Skeletal muscle satellite cell (primary cell): ENCODE results near the gene KAT6B. TPM values are rescaled to one million over a fixed set of nuclear protein-coding genes. Genes with fewer than 3 reads are reported as not detected.
"Not testable (repeated sequence)": the region's sequence is repeated elsewhere in the genome, so short reads cannot be mapped to it uniquely, and the experiment has no call there.

Experiments
- H3K27me3 ChIP-seq: 2 replicates; pipeline ENCODE4 v1.7.0; 2013; ENCODE audit warnings: low read length; ENCODE audit not compliant: control insufficient read depth, insufficient read depth
- H3K36me3 ChIP-seq: 2 replicates; pipeline ENCODE4 v1.7.0; 2013; ENCODE audit warnings: mild to moderate bottlenecking, control low read depth, low read length; ENCODE audit not compliant: insufficient read depth
- H3K4me1 ChIP-seq: 2 replicates; pipeline ENCODE4 v1.7.0; 2013; ENCODE audit warnings: low read length; ENCODE audit not compliant: control insufficient read depth, insufficient read depth
- H3K4me2 ChIP-seq: 2 replicates; pipeline ENCODE4 v1.7.0; 2013; ENCODE audit warnings: mild to moderate bottlenecking, low read length
- H3K4me3 ChIP-seq: 2 replicates; pipeline ENCODE4 v1.7.0; 2013; ENCODE audit warnings: low read length
- H3K9ac ChIP-seq: 2 replicates; pipeline ENCODE4 v1.7.0; 2013; ENCODE audit warnings: mild to moderate bottlenecking, low read depth, low read length, moderate library complexity
- H3K9me3 ChIP-seq: replicated peaks from 2 replicates; pipeline ENCODE4 v1.7.0; 2013; ENCODE audit warnings: mild to moderate bottlenecking, control low read depth, low read length
- total RNA-seq: library from RNA; depleted of rRNA; stranded (reverse); fragments of >200 nt; gene quantifications from 2 replicates; pipeline ENCODE4 v1.2.3, GENCODE V29; 2012; rRNA removed

The KAT6B gene
- total RNA-seq, result 11.6 and 12.9 TPM in 2 replicates

DNA sequence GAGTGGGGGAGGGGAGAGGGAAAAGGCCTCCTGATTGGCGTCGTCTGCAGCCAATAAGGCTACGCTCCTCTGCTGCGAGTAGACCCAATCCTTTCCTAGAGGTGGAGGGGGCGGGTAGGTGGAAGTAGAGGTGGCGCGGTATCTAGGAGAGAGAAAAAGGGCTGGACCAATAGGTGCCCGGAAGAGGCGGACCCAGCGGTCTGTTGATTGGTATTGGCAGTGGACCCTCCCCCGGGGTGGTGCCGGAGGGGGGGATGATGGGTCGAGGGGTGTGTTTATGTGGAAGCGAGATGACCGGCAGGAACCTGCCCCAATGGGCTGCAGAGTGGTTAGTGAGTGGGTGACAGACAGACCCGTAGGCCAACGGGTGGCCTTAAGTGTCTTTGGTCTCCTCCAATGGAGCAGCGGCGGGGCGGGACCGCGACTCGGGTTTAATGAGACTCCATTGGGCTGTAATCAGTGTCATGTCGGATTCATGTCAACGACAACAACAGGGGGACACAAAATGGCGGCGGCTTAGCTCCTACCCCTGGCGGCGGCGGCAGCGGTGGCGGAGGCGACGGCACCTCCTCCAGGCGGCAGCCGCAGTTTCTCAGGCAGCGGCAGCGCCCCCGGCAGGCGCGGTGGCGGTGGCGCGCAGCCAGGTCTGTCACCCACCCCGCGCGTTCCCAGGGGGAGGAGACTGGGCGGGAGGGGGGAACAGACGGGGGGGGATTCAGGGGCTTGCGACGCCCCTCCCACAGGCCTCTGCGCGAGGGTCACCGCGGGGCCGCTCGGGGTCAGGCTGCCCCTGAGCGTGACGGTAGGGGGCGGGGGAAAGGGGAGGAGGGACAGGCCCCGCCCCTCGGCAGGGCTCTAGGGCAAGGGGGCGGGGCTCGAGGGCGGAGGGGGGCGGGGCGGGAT, at the start of gene KAT6B:
KAT6B (plus strand) TSS at position 459 of the 903 bp plus-strand sequence. CDS start 16,258 bp downstream, outside the sequence.
- Histone ChIP-seq H3K27me3 (no peaks in the 10 kb centered on the region), H3K9me3 (no peaks in the 10 kb centered on the region), H3K9ac (peak within 1 kb of the TSS; percentile 89), H3K4me1 (peaks cover 28% of the 10 kb centered on the region), H3K4me3 (peak within 1 kb of the TSS; percentile 95), H3K4me2 (peak within 1 kb of the TSS; percentile 99), H3K36me3 (no peaks in the 10 kb centered on the region)

DNA sequence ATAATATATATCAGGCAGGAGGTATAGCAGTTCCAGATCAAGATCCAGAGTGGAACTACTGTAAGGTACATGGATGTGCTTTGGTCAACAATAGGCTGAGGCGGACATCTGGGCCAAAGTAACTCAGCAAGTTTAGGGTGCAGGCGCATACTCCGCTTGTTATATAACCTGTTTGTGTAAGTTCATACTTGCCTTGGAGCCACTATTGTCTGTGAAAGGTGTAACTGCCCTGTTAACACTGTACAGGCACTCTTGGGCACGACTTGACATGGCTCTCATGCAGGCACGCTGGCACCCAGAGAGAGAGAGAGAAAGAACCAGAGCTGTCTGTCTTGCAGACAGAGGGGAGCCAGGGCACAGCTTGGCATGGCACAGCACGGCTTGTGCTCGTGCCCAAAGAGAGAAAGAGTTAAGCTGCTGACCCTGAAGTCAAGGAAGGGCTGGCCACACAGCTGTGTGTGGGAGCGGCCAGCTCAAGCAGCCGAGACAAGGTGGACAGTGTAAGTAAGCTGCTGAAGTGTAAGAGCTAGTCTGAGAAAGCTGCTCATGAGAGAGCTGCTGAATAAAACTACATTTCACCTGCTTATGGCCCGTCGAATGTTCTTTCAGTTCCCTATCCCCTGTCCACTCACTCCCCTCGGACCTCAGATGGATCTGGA, 47.8 kb upstream of the KAT6B start:
- H3K4me1 ChIP-seq, result no peaks in the 10 kb centered on the region
- H3K4me2 ChIP-seq, result no peak overlapping the region
- H3K9me3 ChIP-seq, result no peaks in the 10 kb centered on the region
- peaks cover 9% of the 10 kb centered on the region for H3K27me3 ChIP-seq
- no peak overlapping the region for H3K9ac ChIP-seq
- H3K36me3 ChIP-seq, result no peaks in the 10 kb centered on the region
- H3K4me3 ChIP-seq, result no peak overlapping the region

DNA sequence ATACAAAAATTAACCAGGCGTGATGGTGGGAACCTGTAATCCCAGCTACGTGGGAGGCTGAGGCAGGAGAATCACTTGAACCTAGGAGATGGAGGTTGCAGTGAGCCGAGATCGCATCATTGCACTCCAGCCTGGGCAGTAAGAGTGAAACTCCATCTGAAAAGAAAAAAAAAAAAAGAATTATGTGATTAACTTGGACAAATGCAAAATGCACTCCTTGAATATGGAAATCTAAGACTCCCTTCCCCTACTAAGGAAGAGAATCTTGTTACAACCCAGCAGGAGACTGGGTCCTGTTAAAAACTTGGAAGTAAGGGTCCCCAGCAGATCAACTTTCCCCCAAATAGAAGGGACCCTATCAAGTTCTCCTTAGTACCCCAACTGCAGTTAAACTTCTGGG, 44.5 kb upstream of the KAT6B start:
- not testable (repeated sequence) for H3K9ac ChIP-seq, H3K4me3 ChIP-seq, H3K4me2 ChIP-seq, H3K9me3 ChIP-seq, H3K4me1 ChIP-seq, H3K27me3 ChIP-seq, H3K36me3 ChIP-seq

DNA sequence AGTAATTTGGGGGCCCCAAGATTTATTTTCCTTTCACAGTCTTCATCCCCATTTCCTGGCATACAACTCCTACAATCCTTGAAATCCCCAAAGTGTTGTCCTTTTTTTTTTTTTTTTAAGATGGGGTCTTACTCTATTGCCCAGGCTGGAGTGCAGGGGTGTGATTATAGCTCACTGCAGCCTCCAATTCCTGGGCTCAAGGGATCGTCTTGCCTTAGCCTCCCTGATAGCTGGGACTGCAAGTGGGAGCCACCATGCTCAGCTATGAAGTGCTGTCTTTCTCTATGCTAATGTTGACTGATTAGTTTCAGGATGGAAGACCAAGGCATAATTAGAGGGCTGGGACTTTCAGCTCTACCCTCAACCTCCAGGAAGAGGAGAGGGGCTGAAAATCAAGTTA, 41.9 kb upstream of the KAT6B start:
- Histone ChIP-seq H3K9ac (no peak overlapping the region), H3K36me3 (no peaks in the 10 kb centered on the region), H3K9me3 (no peaks in the 10 kb centered on the region), H3K4me1 (no peaks in the 10 kb centered on the region), H3K4me2 (no peak overlapping the region), H3K27me3 (no peaks in the 10 kb centered on the region), H3K4me3 (no peak overlapping the region)

DNA sequence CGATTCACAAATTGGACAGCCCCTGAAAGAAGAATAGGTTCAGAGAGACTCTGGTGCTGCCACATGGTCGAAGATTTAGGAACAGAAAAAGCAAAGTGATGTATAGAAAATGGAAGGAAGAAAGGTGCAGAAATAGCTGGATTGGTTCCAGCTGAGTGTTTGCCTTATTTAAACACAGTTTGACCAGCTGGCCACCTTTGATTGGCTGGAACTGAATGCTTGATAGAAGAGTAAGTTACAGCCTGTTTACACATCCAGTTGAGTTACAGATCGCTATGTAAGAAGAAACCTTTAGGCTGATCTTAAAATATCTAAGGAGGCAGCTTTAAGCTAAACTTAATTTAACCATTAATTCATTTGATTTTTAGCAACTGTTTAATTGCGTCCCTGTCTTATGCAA, 40.3 kb upstream of the KAT6B start:
- no peaks in the 10 kb centered on the region for H3K4me1 ChIP-seq
- H3K36me3 ChIP-seq, result no peaks in the 10 kb centered on the region
- H3K27me3 ChIP-seq, result no peaks in the 10 kb centered on the region
- H3K9ac ChIP-seq, result no peak overlapping the region
- no peak overlapping the region for H3K4me3 ChIP-seq
- H3K9me3 ChIP-seq, result no peaks in the 10 kb centered on the region
- no peak overlapping the region for H3K4me2 ChIP-seq

DNA sequence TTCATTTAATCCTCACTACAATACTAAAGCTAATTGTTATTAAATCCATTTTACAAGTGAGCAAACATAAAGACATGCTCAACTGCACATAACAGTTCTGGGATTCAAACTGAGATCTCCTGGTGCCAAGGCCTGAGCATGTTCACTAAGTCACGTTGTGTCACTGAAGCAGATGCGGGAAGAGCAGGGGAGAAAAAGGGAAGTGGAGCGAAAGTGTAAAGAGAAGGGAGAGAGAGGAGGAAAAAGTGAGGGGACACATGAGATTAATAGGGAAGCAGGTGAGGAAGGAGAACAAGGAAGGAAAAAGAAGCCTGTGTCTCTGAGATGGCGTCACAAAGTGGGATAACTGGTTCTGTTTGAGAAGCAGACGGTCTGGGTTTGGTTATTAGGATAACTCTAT, 38.9 kb upstream of the KAT6B start:
- no peaks in the 10 kb centered on the region for H3K36me3 ChIP-seq
- H3K27me3 ChIP-seq, result no peaks in the 10 kb centered on the region
- H3K9ac ChIP-seq, result no peak overlapping the region
- no peak overlapping the region for H3K4me3 ChIP-seq
- H3K4me1 ChIP-seq, result no peaks in the 10 kb centered on the region
- H3K4me2 ChIP-seq, result no peak overlapping the region
- no peaks in the 10 kb centered on the region for H3K9me3 ChIP-seq

DNA sequence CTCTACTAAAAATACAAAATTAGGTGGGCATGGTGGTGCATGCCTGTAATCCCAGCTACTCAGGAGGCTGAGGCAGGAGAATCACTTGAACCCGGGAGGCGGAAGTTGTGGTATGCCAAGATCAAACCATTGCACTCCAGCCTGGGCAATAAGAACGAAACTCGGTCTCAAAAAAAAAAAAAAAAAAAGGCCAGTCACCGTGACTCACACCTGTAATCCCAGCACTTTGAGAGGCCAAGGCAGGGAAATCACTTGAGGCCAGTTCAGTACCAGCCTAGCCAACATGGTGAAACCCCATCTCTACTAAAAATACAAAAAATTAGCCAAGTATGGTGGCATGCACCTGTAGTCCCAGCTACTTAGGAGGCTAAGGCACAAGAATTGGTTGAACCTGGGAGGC, 34.4 kb upstream of the KAT6B start:
- H3K9ac ChIP-seq, H3K27me3 ChIP-seq, H3K4me2 ChIP-seq, H3K36me3 ChIP-seq, H3K9me3 ChIP-seq, H3K4me1 ChIP-seq, H3K4me3 ChIP-seq: not testable (repeated sequence)

DNA sequence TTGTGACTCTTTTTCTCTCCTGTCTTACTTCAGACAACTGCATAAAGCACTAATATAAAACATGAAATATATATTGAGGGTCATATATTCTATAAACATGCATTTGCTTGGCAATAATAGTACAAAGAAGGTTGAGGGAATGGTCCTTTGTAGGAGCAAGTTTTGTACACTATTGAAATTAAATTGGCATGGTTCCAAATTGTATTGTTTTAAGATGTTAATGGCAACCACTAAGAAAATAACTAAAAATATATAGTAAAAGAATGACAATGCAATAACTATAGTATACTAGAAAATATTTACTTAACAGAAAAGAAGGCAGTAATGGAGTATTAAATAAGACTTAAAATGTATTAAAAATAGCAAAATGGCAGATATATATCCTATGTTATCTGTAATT, 33.7 kb upstream of the KAT6B start:
- H3K9ac ChIP-seq, result no peak overlapping the region
- H3K4me3 ChIP-seq, result no peak overlapping the region
- H3K4me1 ChIP-seq, result no peaks in the 10 kb centered on the region
- no peaks in the 10 kb centered on the region for H3K27me3 ChIP-seq
- H3K9me3 ChIP-seq, result no peaks in the 10 kb centered on the region
- no peaks in the 10 kb centered on the region for H3K36me3 ChIP-seq
- no peak overlapping the region for H3K4me2 ChIP-seq

DNA sequence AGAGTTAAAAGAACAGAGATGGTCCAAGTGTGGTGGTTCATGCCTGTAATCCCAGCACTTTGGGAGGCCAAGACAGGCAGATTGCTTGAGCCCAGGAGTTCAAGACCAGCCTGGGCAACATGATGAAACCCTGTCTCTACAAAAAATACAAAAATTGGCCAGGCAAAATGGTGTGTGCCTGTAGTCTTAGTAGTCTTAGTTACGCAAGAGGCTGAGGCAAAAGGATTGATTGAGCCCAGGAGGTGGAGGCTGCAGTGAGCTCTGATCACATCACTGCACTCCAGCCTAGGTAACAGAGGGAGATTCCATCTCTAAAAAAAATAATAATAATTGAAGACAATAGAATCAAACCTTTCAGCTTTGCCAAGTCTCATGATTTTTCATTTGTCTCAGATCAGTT, 33.2 kb upstream of the KAT6B start:
- H3K4me3 ChIP-seq, H3K9ac ChIP-seq, H3K4me1 ChIP-seq, H3K36me3 ChIP-seq, H3K4me2 ChIP-seq, H3K27me3 ChIP-seq, H3K9me3 ChIP-seq: not testable (repeated sequence)

DNA sequence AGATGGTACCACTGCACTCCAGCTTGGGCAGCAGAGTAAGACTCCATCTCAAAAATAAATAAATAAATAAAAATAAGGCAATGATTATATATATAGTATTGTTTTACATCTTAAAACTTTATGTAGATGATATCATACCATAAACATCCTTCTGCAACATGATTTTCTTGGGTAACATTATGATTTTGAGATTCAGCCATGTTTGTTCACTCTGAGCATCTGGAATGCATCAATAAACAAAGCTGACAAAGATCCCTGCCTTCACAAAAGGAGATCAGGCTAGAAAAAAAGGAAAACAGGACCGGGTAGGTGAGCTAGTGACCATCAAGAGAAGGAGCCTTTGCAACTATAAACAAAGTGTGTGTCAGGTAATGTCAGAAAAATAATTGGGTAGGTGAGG, 31.9 kb upstream of the KAT6B start:
- Histone ChIP-seq H3K36me3 (no peaks in the 10 kb centered on the region), H3K27me3 (no peaks in the 10 kb centered on the region), H3K4me1 (no peaks in the 10 kb centered on the region), H3K4me3 (no peak overlapping the region), H3K9ac (no peak overlapping the region), H3K9me3 (no peaks in the 10 kb centered on the region), H3K4me2 (no peak overlapping the region)

DNA sequence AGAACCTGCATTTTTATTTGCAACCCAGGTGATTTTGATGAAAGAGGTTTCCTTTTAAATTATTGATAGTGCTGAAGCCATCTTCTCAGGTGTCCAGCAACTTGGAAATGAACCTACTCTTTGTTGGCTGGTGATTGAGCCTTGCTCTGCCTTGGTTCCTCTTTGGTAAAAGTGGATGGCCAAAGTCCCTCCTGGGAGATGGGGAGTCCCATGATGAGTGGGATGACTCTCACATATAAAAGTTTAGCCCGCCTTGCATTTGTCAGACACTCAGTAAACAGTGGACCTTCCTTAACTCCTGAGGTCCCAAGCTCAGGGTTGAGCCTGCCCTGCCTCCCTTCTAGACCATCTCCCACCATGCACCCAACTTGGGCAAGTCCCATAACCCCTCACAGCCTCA, 28.9 kb upstream of the KAT6B start:
- Histone ChIP-seq H3K27me3 (no peaks in the 10 kb centered on the region), H3K36me3 (no peaks in the 10 kb centered on the region), H3K9ac (no peak overlapping the region), H3K4me3 (no peak overlapping the region), H3K9me3 (no peaks in the 10 kb centered on the region), H3K4me2 (no peak overlapping the region), H3K4me1 (peaks cover 6% of the 10 kb centered on the region)
